GM23248 (cell line): ENCODE measurements around the gene REC114. TPM values are rescaled to one million over a fixed set of nuclear protein-coding genes. Genes with fewer than 3 reads are reported as not detected.

Source experiments
- DNase-seq: peaks from one replicate; pipeline ENCODE4 v3.0.0-alpha.2; 2015
- H2AFZ ChIP-seq: fragments of 200-600 bp; sonication (generic); 2 replicates; pipeline ENCODE4 v1.6.1; 2016; ENCODE audit warnings: antibody characterized with exemption
- H3F3A ChIP-seq: fragments of 200-600 bp; sonication (generic); 2 replicates; pipeline ENCODE4 v1.6.1; 2016; ENCODE audit warnings: mild to moderate bottlenecking, antibody characterized with exemption, mixed run types; ENCODE audit not compliant: insufficient read depth
- H3K27ac ChIP-seq: fragments of 200-600 bp; sonication (generic); 2 replicates; pipeline ENCODE4 v1.5.1; 2016; ENCODE audit warnings: mild to moderate bottlenecking
- H3K27me3 ChIP-seq: fragments of 200-600 bp; sonication (generic); replicated peaks from 2 replicates; pipeline ENCODE4 v1.6.1; 2016; ENCODE audit warnings: mild to moderate bottlenecking; ENCODE audit not compliant: insufficient read depth
- H3K36me3 ChIP-seq: fragments of 200-600 bp; sonication (generic); 2 replicates; pipeline ENCODE4 v1.6.1; 2016; ENCODE audit warnings: low read depth, mild to moderate bottlenecking
- H3K4me1 ChIP-seq: fragments of 200-600 bp; sonication (generic); 2 replicates; pipeline ENCODE4 v1.6.1; 2016; ENCODE audit warnings: mild to moderate bottlenecking; ENCODE audit not compliant: insufficient read depth
- H3K4me2 ChIP-seq: fragments of 200-600 bp; sonication (generic); one replicate; pipeline ENCODE4 v1.6.1; 2016; ENCODE audit warnings: mild to moderate bottlenecking; ENCODE audit not compliant: unreplicated experiment
- H3K4me3 ChIP-seq: fragments of 200-600 bp; sonication (generic); 2 replicates; pipeline ENCODE4 v1.5.1; 2016; ENCODE audit warnings: mild to moderate bottlenecking
- H3K79me2 ChIP-seq: fragments of 200-600 bp; sonication (generic); 2 replicates; pipeline ENCODE4 v1.6.1; 2016; ENCODE audit warnings: mild to moderate bottlenecking; ENCODE audit not compliant: insufficient read depth
- H3K9ac ChIP-seq: fragments of 200-600 bp; sonication (generic); 2 replicates; pipeline ENCODE4 v1.6.1; 2016; ENCODE audit warnings: mild to moderate bottlenecking
- H3K9me2 ChIP-seq: fragments of 200-600 bp; sonication (generic); 2 replicates; pipeline ENCODE4 v1.6.1; 2016; ENCODE audit warnings: mixed run types, mild to moderate bottlenecking, moderate library complexity; ENCODE audit not compliant: insufficient read depth
- H3K9me3 ChIP-seq: fragments of 200-600 bp; sonication (generic); one replicate; pipeline ENCODE4 v1.6.1; 2017; ENCODE audit warnings: low read depth
- H4K20me1 ChIP-seq: fragments of 200-600 bp; sonication (generic); 2 replicates; pipeline ENCODE4 v1.6.0; 2016; ENCODE audit not compliant: insufficient read depth
- EZH2 ChIP-seq: fragments of 200-600 bp; sonication (generic); IDR thresholded peaks from 2 replicates; pipeline ENCODE4 v1.6.1; 2018; ENCODE audit warnings: antibody characterized with exemption, mild to moderate bottlenecking; ENCODE audit not compliant: insufficient read depth, poor library complexity, severe bottlenecking
- EZH2phosphoT487 ChIP-seq: fragments of 200-600 bp; sonication (generic); IDR thresholded peaks from 2 replicates; pipeline ENCODE4 v1.6.1; 2018; ENCODE audit warnings: antibody characterized with exemption, moderate library complexity, mild to moderate bottlenecking, low read depth; ENCODE audit not compliant: insufficient read depth
- WGBS, 2 experiments: methylation state at CpG; one replicate each; pipeline ENCODE4 v1.1.6; 2015 to 2017; ENCODE audit warnings: low lambda C conversion rate in 2 of 2, low coverage in 1 of 2; ENCODE audit errors: missing lambda C conversion rate in 2 of 2; 5-methylcytosine and 5-hydroxymethylcytosine counted together
- in situ Hi-C: fragments of 300-500 bp; cut with MboI; formaldehyde crosslinking; loops from 2 replicates; pipeline ENCODE4 v1.15.0; 2020
- polyA plus RNA-seq: library from polyadenylated mRNA; unstranded; fragments of >200 nt; fragmentation: Nextera tagmentation; extraction: Ambion mirVana; gene quantifications from 2 replicates; pipeline ENCODE4 v1.2.1, GENCODE V29; 2016
- total RNA-seq: library from RNA; depleted of rRNA; stranded (reverse); fragments of >200 nt; shearing (Covaris generic); gene quantifications from 2 replicates; pipeline ENCODE4 v1.2.3, GENCODE V29; 2014; rRNA removed

The REC114 gene
- total and polyA plus RNA-seq, 2 experiments from 2014 or later, result not detected

DNA sequence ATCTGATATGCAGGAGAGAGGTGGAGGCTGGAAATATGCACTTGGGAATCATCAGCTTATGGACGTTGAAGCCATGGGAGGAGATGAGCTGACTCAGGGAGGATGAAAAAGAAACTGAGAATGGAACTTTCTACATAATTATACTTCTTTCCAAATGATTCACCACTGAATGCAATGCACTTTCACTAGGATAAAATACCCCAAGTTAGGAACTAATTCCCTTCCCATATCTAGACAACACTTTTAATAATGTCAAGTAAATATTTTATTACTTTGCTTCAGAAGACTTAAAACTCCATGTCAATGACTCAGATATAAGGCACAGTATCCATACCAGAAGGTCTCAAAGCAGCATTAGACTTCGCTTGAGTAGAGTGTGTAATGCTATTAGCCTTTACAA is 166.0 kb downstream of the REC114 start:
- in situ Hi-C loops, result no loop called here
- peak overlapping the region; percentile 18 for H3K4me3 ChIP-seq
- H3K27ac ChIP-seq, result peak overlapping the region; percentile 68
- peaks cover 31% of the 10 kb centered on the region for H3K4me1 ChIP-seq
- H3K79me2 ChIP-seq, result peaks cover 98% of the 10 kb centered on the region
- H3F3A ChIP-seq, result peaks cover 39% of the 10 kb centered on the region
- H3K9ac ChIP-seq, result no peak overlapping the region
- TF ChIP-seq EZH2, result no peak
- TF ChIP-seq EZH2phosphoT487, result no peak
- H2AFZ ChIP-seq, result no peak overlapping the region
- WGBS, 2 experiments, result 25 to 31% methylated on average over 2 of the region's 2 CpGs
- peaks cover 16% of the 10 kb centered on the region for H4K20me1 ChIP-seq
- peak; percentile 84 for DNase-seq
- no peaks in the 10 kb centered on the region for H3K9me2 ChIP-seq
- H3K4me2 ChIP-seq, result peak overlapping the region; percentile 58
- no peaks in the 10 kb centered on the region for H3K27me3 ChIP-seq
- no peaks in the 10 kb centered on the region for H3K9me3 ChIP-seq
- H3K36me3 ChIP-seq, result 0 out of 2 replicates have a peak, but pooled peaks cover 2% of the 10 kb centered on the region

Other genes with a start within 250 kb of the REC114 start
- not detected in 2 replicates for gene HCN4, start 74.2 kb upstream of the REC114 start, total RNA-seq
- 0.03 TPM in 1 of 2 replicates, not detected in the other for gene HCN4, start 74.2 kb upstream of the REC114 start, polyA plus RNA-seq
- 183 and 272 TPM in 2 replicates for gene NPTN, start 190.2 kb downstream of the REC114 start, total RNA-seq
- gene NPTN, start 190.2 kb downstream of the REC114 start, polyA plus RNA-seq, result 128 and 136 TPM in 2 replicates
- 94.6 and 102 TPM in 2 replicates for gene CD276, start 241.2 kb downstream of the REC114 start, total RNA-seq
- gene CD276, start 241.2 kb downstream of the REC114 start, polyA plus RNA-seq, result 104 TPM in 2 replicates